OCI-LY7 (cell line): ENCODE data around the gene TTC38. TPM values are rescaled to one million over a fixed set of nuclear protein-coding genes. Genes with fewer than 3 reads are reported as not detected.

Experiments used
- BruUV-seq: library from RNA; stranded (reverse); fragments of 400-500 nt; replicated peaks from 2 replicates; lab custom pipeline; 2021; lab: Mats Ljungman, UMichigan
- CTCF ChIA-PET: fragments of 300-600 bp; sonication (Branson Sonifier 250); formaldehyde crosslinking; loops from one replicate; lab custom pipeline; 2022; ENCODE audit warnings: antibody characterized with exemption; ENCODE audit not compliant: unreplicated experiment; lab: Charles Lee
- POLR2A ChIA-PET: fragments of 300-600 bp; sonication (Branson Sonifier 250); formaldehyde crosslinking; loops from one replicate; lab custom pipeline; 2022; ENCODE audit warnings: antibody characterized with exemption; lab: Charles Lee
- DNase-seq: peaks from one replicate; pipeline ENCODE4 v3.0.0-alpha.2; 2015; ENCODE audit warnings: low spot score
- H2AFZ ChIP-seq: fragments of 200-600 bp; sonication (generic), shearing (Covaris generic); 2 replicates; pipeline ENCODE4 v1.6.1; 2014; ENCODE audit warnings: mild to moderate bottlenecking, antibody characterized with exemption, low read length, moderate library complexity
- H3K27ac ChIP-seq: fragments of 200-600 bp; sonication (generic); 2 replicates; pipeline ENCODE4 v1.5.1; 2014; ENCODE audit warnings: mixed run types, low read depth, mild to moderate bottlenecking, moderate library complexity, low read length, inconsistent platforms; ENCODE audit not compliant: poor library complexity, severe bottlenecking
- H3K36me3 ChIP-seq: fragments of 200-600 bp; sonication (generic); 2 replicates; pipeline ENCODE4 v1.6.1; 2014; ENCODE audit warnings: mild to moderate bottlenecking, antibody characterized with exemption, low read length, moderate library complexity, mixed read lengths; ENCODE audit not compliant: insufficient read depth
- H3K4me1 ChIP-seq: fragments of 200-600 bp; sonication (generic); 2 replicates; pipeline ENCODE4 v1.5.1; 2014; ENCODE audit warnings: mild to moderate bottlenecking, low read length; ENCODE audit not compliant: insufficient read depth, poor library complexity, severe bottlenecking
- H3K4me2 ChIP-seq: fragments of 200-600 bp; sonication (generic); 2 replicates; pipeline ENCODE4 v1.6.1; 2014; ENCODE audit warnings: mild to moderate bottlenecking, low read length
- H3K4me3 ChIP-seq: fragments of 200-600 bp; sonication (generic); 2 replicates; pipeline ENCODE4 v1.5.1; 2014; ENCODE audit warnings: mild to moderate bottlenecking, low read depth, low read length; ENCODE audit not compliant: poor library complexity, severe bottlenecking
- H3K79me2 ChIP-seq: fragments of 200-600 bp; sonication (generic); 2 replicates; pipeline ENCODE4 v1.6.1; 2016; ENCODE audit warnings: low read depth, mild to moderate bottlenecking, low read length, moderate library complexity, mixed read lengths; ENCODE audit not compliant: insufficient read depth
- H3K9me2 ChIP-seq: fragments of 200-600 bp; sonication (generic); 2 replicates; pipeline ENCODE4 v1.6.1; 2016; ENCODE audit warnings: mild to moderate bottlenecking, low read length, mixed read lengths; ENCODE audit not compliant: insufficient read depth
- H3K9me3 ChIP-seq: fragments of 200-600 bp; sonication (generic); 2 replicates; pipeline ENCODE4 v1.6.1; 2014; ENCODE audit warnings: mild to moderate bottlenecking, mixed run types, low read length, mixed read lengths
- H4K20me1 ChIP-seq: fragments of 200-600 bp; sonication (generic); 2 replicates; pipeline ENCODE4 v1.6.1; 2014; ENCODE audit warnings: mild to moderate bottlenecking, antibody characterized with exemption, low read length, moderate library complexity, mixed read lengths; ENCODE audit not compliant: insufficient read depth
- EZH2phosphoT487 ChIP-seq: fragments of 200-600 bp; sonication (generic); IDR thresholded peaks from 2 replicates; pipeline ENCODE4 v1.6.1; 2018; ENCODE audit warnings: low read depth, borderline replicate concordance, mild to moderate bottlenecking, mixed run types, antibody characterized with exemption, low read length, moderate library complexity, mixed read lengths
- intact Hi-C: fragments of 100-400 bp; cut with micrococcal nuclease; formaldehyde crosslinking; loops from one replicate; pipeline ENCODE4 v1.10.0; 2022; ENCODE audit not compliant: unreplicated experiment
- total RNA-seq, 2 experiments: library from RNA; depleted of rRNA in 1 of 2; stranded (reverse); fragments of >200 nt in 1 of 2; shearing (Covaris generic) in 1 of 2; gene quantifications; 2 replicates each; pipeline ENCODE4 v1.2.3, GENCODE V29; 2014 to 2022
- TF ChIP-seq, protein P1 (sequence below): fragments of 200-600 bp; sonication (generic); conservative IDR thresholded peaks from 2 replicates; pipeline ENCODE4 v1.5.1; 2014; ENCODE audit warnings: mild to moderate bottlenecking, antibody characterized with exemption, low read length, moderate library complexity, mixed read lengths

Gene TTC38
- total RNA-seq, 2 experiments from 2014 or later, result 0.44 to 2.7 TPM

DNA sequence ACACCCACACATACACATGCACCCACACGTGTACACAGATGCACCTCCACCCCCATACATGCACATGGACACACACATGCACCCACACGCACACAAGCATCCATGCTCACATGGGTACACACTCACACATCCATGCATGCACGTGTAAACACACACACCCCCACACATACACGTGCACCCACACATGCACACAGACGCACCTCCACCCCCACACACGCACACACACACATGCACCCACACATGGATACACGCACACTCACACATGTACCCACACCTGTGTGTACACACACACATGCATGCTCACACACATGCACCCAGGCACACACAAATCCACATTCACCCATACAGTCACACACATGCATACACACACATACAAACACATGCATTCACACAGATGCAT, 42.2 kb upstream of the TTC38 start:
- Histone ChIP-seq H3K27ac (no peak overlapping the region), H3K79me2 (no peaks in the 10 kb centered on the region), H3K36me3 (no peaks in the 10 kb centered on the region), H2AFZ (no peak overlapping the region), H3K4me2 (no peak overlapping the region), H3K9me2 (no peaks in the 10 kb centered on the region), H3K4me1 (no peaks in the 10 kb centered on the region), H3K4me3 (no peak overlapping the region), H3K9me3 (no peaks in the 10 kb centered on the region), H4K20me1 (no peaks in the 10 kb centered on the region)
- TF ChIP-seq EZH2phosphoT487, result no peak
- TF ChIP-seq, protein P1, sequence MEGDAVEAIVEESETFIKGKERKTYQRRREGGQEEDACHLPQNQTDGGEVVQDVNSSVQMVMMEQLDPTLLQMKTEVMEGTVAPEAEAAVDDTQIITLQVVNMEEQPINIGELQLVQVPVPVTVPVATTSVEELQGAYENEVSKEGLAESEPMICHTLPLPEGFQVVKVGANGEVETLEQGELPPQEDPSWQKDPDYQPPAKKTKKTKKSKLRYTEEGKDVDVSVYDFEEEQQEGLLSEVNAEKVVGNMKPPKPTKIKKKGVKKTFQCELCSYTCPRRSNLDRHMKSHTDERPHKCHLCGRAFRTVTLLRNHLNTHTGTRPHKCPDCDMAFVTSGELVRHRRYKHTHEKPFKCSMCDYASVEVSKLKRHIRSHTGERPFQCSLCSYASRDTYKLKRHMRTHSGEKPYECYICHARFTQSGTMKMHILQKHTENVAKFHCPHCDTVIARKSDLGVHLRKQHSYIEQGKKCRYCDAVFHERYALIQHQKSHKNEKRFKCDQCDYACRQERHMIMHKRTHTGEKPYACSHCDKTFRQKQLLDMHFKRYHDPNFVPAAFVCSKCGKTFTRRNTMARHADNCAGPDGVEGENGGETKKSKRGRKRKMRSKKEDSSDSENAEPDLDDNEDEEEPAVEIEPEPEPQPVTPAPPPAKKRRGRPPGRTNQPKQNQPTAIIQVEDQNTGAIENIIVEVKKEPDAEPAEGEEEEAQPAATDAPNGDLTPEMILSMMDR, result no peak
- CTCF ChIA-PET, result no interaction called here
- no TSS peak for BruUV-seq
- DNase-seq, result no peak
- intact Hi-C loops, result no loop called here
- POLR2A ChIA-PET, result no interaction called here

DNA sequence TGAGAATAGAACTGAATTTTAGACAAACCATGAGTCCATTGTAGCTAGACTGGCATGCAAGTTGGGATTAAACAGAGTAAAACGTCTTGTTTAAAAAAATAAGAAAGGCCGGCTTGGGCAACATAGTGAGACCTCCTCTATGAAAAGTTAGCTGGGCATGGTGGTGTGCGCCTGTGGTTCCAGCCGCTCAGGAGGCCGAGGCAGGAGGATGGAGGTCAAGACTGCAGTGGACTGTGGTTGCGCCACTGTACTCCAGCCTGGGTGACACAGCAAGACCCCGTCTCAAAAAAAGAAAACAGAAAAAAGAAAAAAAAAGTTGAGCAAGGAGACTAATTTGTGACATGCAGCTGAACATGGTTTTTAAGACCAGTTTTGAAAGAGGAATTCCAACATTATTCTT, 41.2 kb upstream of the TTC38 start:
- CTCF ChIA-PET, result no interaction called here
- Histone ChIP-seq H3K9me3 (no peaks in the 10 kb centered on the region), H4K20me1 (no peaks in the 10 kb centered on the region), H3K27ac (no peak overlapping the region), H3K4me1 (no peaks in the 10 kb centered on the region), H3K79me2 (no peaks in the 10 kb centered on the region), H2AFZ (no peak overlapping the region), H3K36me3 (no peaks in the 10 kb centered on the region), H3K9me2 (no peaks in the 10 kb centered on the region), H3K4me3 (no peak overlapping the region), H3K4me2 (no peak overlapping the region)
- POLR2A ChIA-PET, result interaction anchor here (1.3 kb wide), 1 partner anchor 10 kb away, joined by 4 read pairs; no protein-coding TSS in a partner anchor
- no peak for DNase-seq
- intact Hi-C loops, result no loop called here
- no TSS peak for BruUV-seq
- TF ChIP-seq, protein P1, result no peak
- no peak for TF ChIP-seq EZH2phosphoT487

DNA sequence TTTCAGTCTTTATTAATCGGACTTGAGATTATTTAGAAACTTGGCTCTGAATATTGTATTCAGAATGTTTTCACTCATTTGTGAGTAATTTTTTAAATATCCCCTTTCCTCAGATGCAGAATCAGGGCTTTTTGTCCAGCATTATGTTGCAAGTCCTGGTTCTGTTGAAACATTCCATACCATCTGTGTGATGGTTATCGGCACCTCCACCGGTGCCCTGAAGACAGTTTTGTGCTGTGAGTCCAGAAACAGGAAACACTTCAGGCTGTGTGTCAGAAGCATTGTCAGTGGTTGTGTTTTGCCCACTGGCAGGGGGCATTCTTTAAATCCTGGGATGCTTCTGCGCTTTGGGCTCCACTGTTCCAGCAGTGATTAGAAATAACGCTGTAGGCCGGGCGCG, 38.1 kb upstream of the TTC38 start:
- H3K4me3 ChIP-seq, result no peak overlapping the region
- intact Hi-C loops, result no loop called here

More for the DNA sequence above, 38.1 kb upstream of the TTC38 start:
- Histone ChIP-seq H3K4me1 (peaks cover 6% of the 10 kb centered on the region), H3K27ac (no peak overlapping the region), H2AFZ (no peak overlapping the region), H3K9me3 (no peaks in the 10 kb centered on the region), H3K4me2 (no peak overlapping the region), H3K79me2 (no peaks in the 10 kb centered on the region), H3K9me2 (no peaks in the 10 kb centered on the region), H3K36me3 (no peaks in the 10 kb centered on the region), H4K20me1 (no peaks in the 10 kb centered on the region)
- ChIA-PET CTCF (no interaction called here), POLR2A (no interaction called here)
- DNase-seq, result no peak
- no TSS peak for BruUV-seq
- TF ChIP-seq, protein P1, result no peak
- TF ChIP-seq EZH2phosphoT487, result no peak
